HG02884 (cell line): ENCODE results near the gene TRRAP.

Experiments used
- ATAC-seq: cut with Tn5 transposase; IDR thresholded peaks from one replicate; pipeline ENCODE4 v1.9.1; 2021; ENCODE audit warnings: mild to moderate bottlenecking, moderate library complexity; ENCODE audit not compliant: unreplicated experiment

TRRAP gene

GRCh38 chr7:98943336-98943735 lies 65.0 kb downstream of the TRRAP start:
- no peak for ATAC-seq

- no peak for ATAC-seq
These were observed 66.1 kb downstream of the TRRAP start for GRCh38 chr7:98944386-98944785.

- ATAC-seq = no peak
These were observed 67.5 kb downstream of the TRRAP start for GRCh38 chr7:98945852-98946251.

- no peak for ATAC-seq
These were observed 68.1 kb downstream of the TRRAP start for GRCh38 chr7:98946389-98946788.

GRCh38 chr7:98949336-98950044 lies 71.2 kb downstream of the TRRAP start:
- no peak for ATAC-seq

- no peak for ATAC-seq
These were observed 77.7 kb downstream of the TRRAP start for GRCh38 chr7:98955992-98956391.

- ATAC-seq = no peak
These were observed 78.1 kb downstream of the TRRAP start for GRCh38 chr7:98956469-98956868.

- no peak for ATAC-seq
These were observed 78.6 kb downstream of the TRRAP start for GRCh38 chr7:98956937-98957336.

- no peak for ATAC-seq
These were observed 79.4 kb downstream of the TRRAP start for GRCh38 chr7:98957766-98958165.

GRCh38 chr7:98958968-98959367 lies 80.6 kb downstream of the TRRAP start:
- no peak for ATAC-seq

- no peak for ATAC-seq
These were observed 85.0 kb downstream of the TRRAP start for GRCh38 chr7:98963305-98963704.

GRCh38 chr7:98964596-98964995 lies 86.3 kb downstream of the TRRAP start:
- ATAC-seq = no peak

GRCh38 chr7:98968621-98969020 lies 90.3 kb downstream of the TRRAP start:
- ATAC-seq = no peak

- ATAC-seq = no peak
These were observed 91.1 kb downstream of the TRRAP start for GRCh38 chr7:98969386-98969785.

GRCh38 chr7:98970016-98970615 lies 91.8 kb downstream of the TRRAP start:
- no peak for ATAC-seq

GRCh38 chr7:98970805-98971204 lies 92.5 kb downstream of the TRRAP start:
- ATAC-seq = no peak

GRCh38 chr7:98974205-98974604 lies 95.9 kb downstream of the TRRAP start:
- ATAC-seq = no peak

- no peak for ATAC-seq
These were observed 96.8 kb downstream of the TRRAP start for GRCh38 chr7:98974906-98975816.

- ATAC-seq = no peak
These were observed 98.3 kb downstream of the TRRAP start for GRCh38 chr7:98976396-98977185.

- ATAC-seq = no peak
These were observed 100.3 kb downstream of the TRRAP start for GRCh38 chr7:98978672-98979071.

- ATAC-seq = no peak
These were observed 103.4 kb downstream of the TRRAP start for GRCh38 chr7:98981701-98982100.
